OCI-LY1 (cell line): ENCODE measurements around the gene TXNRD2.
"Not testable (repeated sequence)": the region's sequence is repeated elsewhere in the genome, so short reads cannot be mapped to it uniquely, and the experiment has no call there.

ENCODE experiments used
- H2AFZ ChIP-seq: fragments of 200-600 bp; sonication (generic), shearing (Covaris generic); 2 replicates; pipeline ENCODE4 v1.6.0; 2014; ENCODE audit warnings: antibody characterized with exemption, mild to moderate bottlenecking, low read length
- H3F3A ChIP-seq: fragments of 200-600 bp; sonication (generic), shearing (Covaris generic); 2 replicates; pipeline ENCODE4 v1.6.0; 2014; ENCODE audit warnings: mild to moderate bottlenecking, antibody characterized with exemption, low read length, moderate library complexity; ENCODE audit not compliant: insufficient read depth
- H3K27ac ChIP-seq: fragments of 200-600 bp; sonication (generic); 2 replicates; pipeline ENCODE4 v1.5.1; 2014; ENCODE audit warnings: low read length, mixed run types, mild to moderate bottlenecking, low read depth; ENCODE audit not compliant: poor library complexity, severe bottlenecking
- H3K27me3 ChIP-seq: fragments of 200-600 bp; sonication (generic); 2 replicates; pipeline ENCODE4 v1.6.0; 2014; ENCODE audit warnings: antibody characterized with exemption, mild to moderate bottlenecking, low read length, moderate library complexity; ENCODE audit not compliant: insufficient read depth
- H3K36me3 ChIP-seq: fragments of 200-600 bp; sonication (generic); 2 replicates; pipeline ENCODE4 v1.6.1; 2014; ENCODE audit warnings: mild to moderate bottlenecking, antibody characterized with exemption, low read length, moderate library complexity, mixed read lengths; ENCODE audit not compliant: insufficient read depth
- H3K4me1 ChIP-seq: fragments of 200-600 bp; sonication (generic); 2 replicates; pipeline ENCODE4 v1.5.1; 2014; ENCODE audit warnings: mild to moderate bottlenecking, low read length, moderate library complexity; ENCODE audit not compliant: insufficient read depth, severe bottlenecking
- H3K4me2 ChIP-seq: fragments of 200-600 bp; sonication (generic), shearing (Covaris generic); 2 replicates; pipeline ENCODE4 v1.6.1; 2014; ENCODE audit warnings: low read length
- H3K4me3 ChIP-seq: fragments of 200-600 bp; sonication (generic); 2 replicates; pipeline ENCODE4 v1.5.1; 2014; ENCODE audit warnings: low read length, low read depth, mild to moderate bottlenecking, mixed read lengths; ENCODE audit not compliant: poor library complexity, severe bottlenecking
- H3K79me2 ChIP-seq: fragments of 200-600 bp; shearing (Covaris generic); 2 replicates; pipeline ENCODE4 v1.6.1; 2016; ENCODE audit warnings: mixed run types, low read length, mixed read lengths; ENCODE audit not compliant: insufficient read depth
- H3K9ac ChIP-seq: fragments of 200-600 bp; sonication (generic), shearing (Covaris generic); 2 replicates; pipeline ENCODE4 v1.6.1; 2014; ENCODE audit warnings: mild to moderate bottlenecking, low read length, mixed read lengths
- H3K9me2 ChIP-seq: fragments of 200-600 bp; sonication (generic), shearing (Covaris generic); 2 replicates; pipeline ENCODE4 v1.6.1; 2014; ENCODE audit warnings: low read depth, mild to moderate bottlenecking, low read length, mixed read lengths
- H3K9me3 ChIP-seq: fragments of 200-600 bp; shearing (Covaris generic); 2 replicates; pipeline ENCODE4 v1.6.1; 2014; ENCODE audit warnings: low read length, mixed read lengths
- H4K20me1 ChIP-seq: fragments of 200-600 bp; sonication (generic), shearing (Covaris generic); 2 replicates; pipeline ENCODE4 v1.6.0; 2016; ENCODE audit warnings: mild to moderate bottlenecking, low read length; ENCODE audit not compliant: insufficient read depth
- EZH2 ChIP-seq: fragments of 200-600 bp; sonication (generic), shearing (Covaris generic); IDR thresholded peaks from 2 replicates; pipeline ENCODE4 v1.8.0; 2017; ENCODE audit warnings: borderline replicate concordance, mixed run types, mild to moderate bottlenecking, antibody characterized with exemption, low read length, moderate library complexity, mixed read lengths
- TF ChIP-seq, protein P1 (sequence below): fragments of 200-600 bp; sonication (generic), shearing (Covaris generic); IDR thresholded peaks from 2 replicates; pipeline ENCODE4 v1.5.1; 2017; ENCODE audit warnings: mild to moderate bottlenecking, antibody characterized with exemption, low read length, moderate library complexity, mixed read lengths

The TXNRD2 gene

GRCh38 chr22:19911540-19912270 is 29.9 kb downstream of the TXNRD2 start:
- no peaks in the 10 kb centered on the region for H3K4me1 ChIP-seq
- no peak overlapping the region for H3K4me3 ChIP-seq
- H3K9me3 ChIP-seq: peaks cover 8% of the 10 kb centered on the region
- H3K27me3 ChIP-seq: no peaks in the 10 kb centered on the region
- peaks cover 30% of the 10 kb centered on the region for H3K36me3 ChIP-seq
- H3F3A ChIP-seq: no peaks in the 10 kb centered on the region
- no peaks in the 10 kb centered on the region for H3K79me2 ChIP-seq
- H3K27ac ChIP-seq: no peak overlapping the region
- H3K9me2 ChIP-seq: no peaks in the 10 kb centered on the region
- no peaks in the 10 kb centered on the region for H4K20me1 ChIP-seq
- no peak overlapping the region for H3K4me2 ChIP-seq
- no peak overlapping the region for H2AFZ ChIP-seq
- TF ChIP-seq EZH2: no peak
- TF ChIP-seq, protein P1, sequence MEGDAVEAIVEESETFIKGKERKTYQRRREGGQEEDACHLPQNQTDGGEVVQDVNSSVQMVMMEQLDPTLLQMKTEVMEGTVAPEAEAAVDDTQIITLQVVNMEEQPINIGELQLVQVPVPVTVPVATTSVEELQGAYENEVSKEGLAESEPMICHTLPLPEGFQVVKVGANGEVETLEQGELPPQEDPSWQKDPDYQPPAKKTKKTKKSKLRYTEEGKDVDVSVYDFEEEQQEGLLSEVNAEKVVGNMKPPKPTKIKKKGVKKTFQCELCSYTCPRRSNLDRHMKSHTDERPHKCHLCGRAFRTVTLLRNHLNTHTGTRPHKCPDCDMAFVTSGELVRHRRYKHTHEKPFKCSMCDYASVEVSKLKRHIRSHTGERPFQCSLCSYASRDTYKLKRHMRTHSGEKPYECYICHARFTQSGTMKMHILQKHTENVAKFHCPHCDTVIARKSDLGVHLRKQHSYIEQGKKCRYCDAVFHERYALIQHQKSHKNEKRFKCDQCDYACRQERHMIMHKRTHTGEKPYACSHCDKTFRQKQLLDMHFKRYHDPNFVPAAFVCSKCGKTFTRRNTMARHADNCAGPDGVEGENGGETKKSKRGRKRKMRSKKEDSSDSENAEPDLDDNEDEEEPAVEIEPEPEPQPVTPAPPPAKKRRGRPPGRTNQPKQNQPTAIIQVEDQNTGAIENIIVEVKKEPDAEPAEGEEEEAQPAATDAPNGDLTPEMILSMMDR: no peak
- no peak overlapping the region for H3K9ac ChIP-seq

- Histone ChIP-seq H3K4me1 (no peaks in the 10 kb centered on the region), H3K4me3 (no peak overlapping the region), H3K4me2 (no peak overlapping the region), H3K9me3 (peaks cover 8% of the 10 kb centered on the region), H2AFZ (no peak overlapping the region), H3F3A (no peaks in the 10 kb centered on the region), H3K27ac (no peak overlapping the region), H3K79me2 (no peaks in the 10 kb centered on the region), H3K36me3 (peaks cover 24% of the 10 kb centered on the region), H4K20me1 (no peaks in the 10 kb centered on the region), H3K9ac (no peak overlapping the region), H3K27me3 (no peaks in the 10 kb centered on the region), H3K9me2 (no peaks in the 10 kb centered on the region)
- no peak for TF ChIP-seq EZH2
- TF ChIP-seq, protein P1: peak; percentile 3; the same call in 1 of the 2 replicates
Measured at GRCh38 chr22:19910180-19910744, 31.4 kb downstream of the TXNRD2 start.

DNA sequence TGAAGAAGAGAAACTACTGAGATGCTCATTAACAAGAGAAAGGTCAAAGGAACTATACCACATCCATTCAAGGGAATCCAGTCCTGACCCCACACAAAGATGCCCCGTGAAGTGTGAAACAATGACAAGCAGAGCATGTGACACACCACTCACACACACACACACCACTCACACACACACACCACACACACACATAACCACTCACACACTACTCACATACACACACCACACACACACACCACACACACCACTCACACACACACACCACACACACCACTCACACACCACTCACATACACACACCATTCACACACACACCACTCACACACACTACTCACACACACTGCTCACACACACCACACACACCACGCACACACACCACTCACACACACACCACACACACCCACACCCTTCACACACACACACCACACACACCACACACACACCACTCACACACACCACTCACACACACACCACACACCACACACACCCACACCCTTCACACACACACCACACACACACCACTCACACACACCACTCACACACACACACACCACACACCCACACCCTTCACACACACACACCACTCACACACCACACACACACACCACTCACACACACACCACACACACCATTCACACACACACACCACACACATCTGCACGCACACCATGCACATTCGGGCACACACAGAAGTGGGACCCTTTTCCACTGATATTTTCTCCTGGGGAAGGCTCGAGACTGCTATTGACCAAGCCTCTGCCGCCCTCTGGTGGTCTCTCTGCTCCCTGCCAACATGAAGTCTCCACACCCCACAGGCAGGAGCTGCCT is 32.1 kb downstream of the TXNRD2 start:
- peaks cover 17% of the 10 kb centered on the region for H3K36me3 ChIP-seq
- no peaks in the 10 kb centered on the region for H3F3A ChIP-seq
- H4K20me1 ChIP-seq: no peaks in the 10 kb centered on the region
- H3K9me2 ChIP-seq: no peaks in the 10 kb centered on the region
- H3K9ac ChIP-seq: no peak overlapping the region
- TF ChIP-seq, protein P1: peak; percentile 98
- TF ChIP-seq EZH2: no peak
- H3K4me2 ChIP-seq: no peak overlapping the region
- no peaks in the 10 kb centered on the region for H3K27me3 ChIP-seq
- H3K9me3 ChIP-seq: peaks cover 8% of the 10 kb centered on the region
- H3K4me1 ChIP-seq: no peaks in the 10 kb centered on the region
- H3K4me3 ChIP-seq: no peak overlapping the region
- H3K27ac ChIP-seq: no peak overlapping the region
- no peak overlapping the region for H2AFZ ChIP-seq
- H3K79me2 ChIP-seq: no peaks in the 10 kb centered on the region

DNA sequence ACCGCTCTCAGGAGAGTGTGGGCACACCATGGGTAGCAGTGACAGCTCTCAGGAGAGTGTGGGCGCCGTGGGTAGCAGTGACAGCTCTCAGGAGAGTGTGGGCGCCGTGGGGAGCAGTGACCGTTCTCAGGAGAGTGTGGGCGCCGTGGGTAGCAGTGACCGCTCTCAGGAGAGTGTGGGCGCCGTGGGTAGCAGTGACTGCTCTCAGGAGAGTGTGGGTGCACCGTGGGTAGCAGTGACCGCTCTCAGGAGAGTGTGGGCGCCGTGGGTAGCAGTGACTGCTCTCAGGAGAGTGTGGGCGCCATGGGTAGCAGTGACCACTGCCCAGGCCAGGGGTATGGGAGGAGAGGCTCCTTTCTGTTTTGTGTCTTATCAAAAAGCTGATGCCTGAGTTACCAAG is 33.7 kb downstream of the TXNRD2 start:
- not testable (repeated sequence) for H3F3A ChIP-seq, H3K4me3 ChIP-seq, H3K4me1 ChIP-seq, H3K9me2 ChIP-seq, H3K4me2 ChIP-seq, H3K9me3 ChIP-seq, H3K79me2 ChIP-seq, H2AFZ ChIP-seq, H3K27ac ChIP-seq, H3K27me3 ChIP-seq, H3K9ac ChIP-seq, H4K20me1 ChIP-seq, H3K36me3 ChIP-seq

DNA sequence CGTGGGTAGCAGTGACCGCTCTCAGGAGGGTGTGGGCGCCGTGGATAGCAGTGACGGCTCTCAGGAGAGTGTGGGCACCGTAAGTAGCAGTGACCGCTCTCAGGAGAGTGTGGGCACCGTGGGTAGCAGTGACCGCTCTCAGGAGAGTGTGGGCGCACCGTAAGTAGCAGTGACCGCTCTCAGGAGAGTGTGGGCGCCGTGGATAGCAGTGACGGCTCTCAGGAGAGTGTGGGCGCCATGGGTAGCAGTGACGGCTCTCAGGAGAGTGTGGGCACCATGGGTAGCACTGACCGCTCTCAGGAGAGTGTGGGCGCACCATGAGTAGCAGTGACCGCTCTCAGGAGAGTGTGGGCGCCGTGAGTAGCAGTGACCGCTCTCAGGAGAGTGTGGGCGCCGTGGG is 34.8 kb downstream of the TXNRD2 start:
- H3K9ac ChIP-seq, H3K9me3 ChIP-seq, H3K4me3 ChIP-seq, H3K27ac ChIP-seq, H3F3A ChIP-seq, H3K4me2 ChIP-seq, H3K4me1 ChIP-seq, H4K20me1 ChIP-seq, H3K36me3 ChIP-seq, H3K27me3 ChIP-seq, H3K9me2 ChIP-seq, H3K79me2 ChIP-seq, H2AFZ ChIP-seq: not testable (repeated sequence)
